HL-60/S4 treated with phorbol 12-myristate 13-acetate at 8.2 ng/mL for 4 days and 3 days (cell line): ENCODE data around the gene TINCR.
"Not testable (repeated sequence)": the region's sequence is repeated elsewhere in the genome, so short reads cannot be mapped to it uniquely, and the experiment has no call there.

Experiments
- in situ Hi-C: fragments of 300-500 bp; cut with MboI; formaldehyde crosslinking; loops from 2 replicates; pipeline ENCODE4 v1.15.0; 2022; ENCODE audit warnings: low sequenced_read_pairs

Gene TINCR

GRCh38 chr19:5561559-5561958 lies 6.2 kb downstream of the TINCR start:
- in situ Hi-C loops: no loop called here

GRCh38 chr19:5560156-5560555 lies 7.6 kb downstream of the TINCR start:
- in situ Hi-C loops: no loop called here

- in situ Hi-C loops: no loop called here
Measured at GRCh38 chr19:5559804-5560133, 8.0 kb downstream of the TINCR start.

- in situ Hi-C loops: no loop called here
Measured at GRCh38 chr19:5558101-5558621, 9.6 kb downstream of the TINCR start.

- in situ Hi-C loops: no loop called here
Measured at GRCh38 chr19:5557691-5558090, 10.1 kb downstream of the TINCR start.

- in situ Hi-C loops: no loop called here
Measured at GRCh38 chr19:5554828-5555227, 12.9 kb downstream of the TINCR start.

DNA sequence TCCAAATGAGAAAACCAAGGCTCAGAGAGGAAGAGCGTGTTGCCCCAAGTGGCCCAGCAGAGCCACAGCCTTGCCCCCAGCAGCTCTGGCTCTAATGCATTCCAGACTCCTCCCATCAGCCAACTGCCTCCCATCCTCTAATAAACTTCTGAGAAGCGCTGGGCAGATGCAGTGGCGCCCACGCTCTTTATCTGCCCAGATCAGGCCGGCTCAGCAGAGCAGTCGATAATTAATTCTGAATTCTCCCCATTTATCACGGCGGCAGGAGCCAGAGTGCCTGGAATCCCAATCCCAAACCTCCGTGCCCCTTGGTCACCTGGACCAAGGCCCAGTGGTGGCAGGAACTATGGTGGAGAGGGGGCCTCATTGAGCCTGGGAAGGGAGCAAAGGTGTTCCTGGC lies 13.9 kb downstream of the TINCR start:
- in situ Hi-C loops: no loop called here

- in situ Hi-C loops: no loop called here
Measured at GRCh38 chr19:5547881-5548280, 19.9 kb downstream of the TINCR start.

DNA sequence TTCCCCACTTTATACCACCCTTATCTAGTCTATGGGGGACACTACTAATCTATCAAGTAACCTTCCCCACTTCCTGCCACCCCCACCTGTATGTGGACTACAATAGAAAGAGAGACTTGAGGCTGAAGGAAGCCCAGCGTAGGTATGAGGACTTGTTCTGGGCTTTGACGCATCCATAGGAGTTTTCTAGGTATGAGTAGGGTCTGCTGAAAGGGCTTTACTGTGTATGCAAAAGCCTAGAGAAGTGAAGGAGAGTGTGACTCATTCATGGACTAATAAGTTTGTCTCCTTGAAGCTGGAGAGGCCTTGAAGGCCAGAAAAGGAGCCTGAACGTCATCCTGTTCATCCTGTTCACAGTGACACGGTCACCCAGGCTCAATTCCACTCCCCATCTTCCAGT lies 21.8 kb downstream of the TINCR start:
- in situ Hi-C loops: no loop called here

DNA sequence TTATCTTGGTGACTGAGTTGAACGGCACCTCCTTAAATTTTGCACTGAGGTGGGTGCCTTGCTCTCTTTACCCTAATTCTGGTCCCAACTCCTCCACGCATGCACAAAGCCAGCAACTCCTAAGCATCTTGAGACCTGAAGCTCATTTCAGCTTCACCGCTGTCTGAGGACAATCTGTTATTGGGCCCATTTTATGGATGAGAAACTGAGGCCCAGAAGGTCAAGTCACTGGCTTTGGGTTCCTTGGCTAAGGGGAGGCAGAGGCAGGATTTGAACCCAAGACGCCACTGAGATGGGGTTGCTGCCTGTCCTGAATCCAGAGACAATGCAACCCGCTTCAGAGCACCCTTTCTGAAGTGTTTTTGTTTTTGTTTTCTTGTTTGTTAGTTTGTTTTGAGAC lies 22.7 kb downstream of the TINCR start:
- in situ Hi-C loops: no loop called here

GRCh38 chr19:5542665-5543064 lies 25.1 kb downstream of the TINCR start:
- in situ Hi-C loops: no loop called here

DNA sequence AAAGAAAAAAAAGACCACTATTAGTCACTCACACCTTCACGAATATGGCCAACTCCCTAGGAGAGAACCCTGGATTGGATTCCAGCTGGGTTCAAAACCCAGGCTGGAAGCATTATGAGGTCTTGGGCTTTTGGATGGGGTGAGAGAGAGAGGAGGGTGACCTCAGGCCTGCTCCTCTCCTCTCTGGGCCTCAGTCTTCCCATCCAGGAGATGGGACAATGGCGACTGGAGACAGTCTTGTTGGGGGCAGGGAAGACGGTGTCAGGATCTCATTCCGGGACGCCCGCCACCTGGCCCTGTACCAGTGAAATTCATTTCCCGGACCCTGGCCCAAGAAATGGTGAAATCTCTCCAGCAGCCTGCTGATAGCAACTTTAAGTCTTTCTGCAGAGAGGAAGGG lies 26.3 kb downstream of the TINCR start:
- in situ Hi-C loops: no loop called here

DNA sequence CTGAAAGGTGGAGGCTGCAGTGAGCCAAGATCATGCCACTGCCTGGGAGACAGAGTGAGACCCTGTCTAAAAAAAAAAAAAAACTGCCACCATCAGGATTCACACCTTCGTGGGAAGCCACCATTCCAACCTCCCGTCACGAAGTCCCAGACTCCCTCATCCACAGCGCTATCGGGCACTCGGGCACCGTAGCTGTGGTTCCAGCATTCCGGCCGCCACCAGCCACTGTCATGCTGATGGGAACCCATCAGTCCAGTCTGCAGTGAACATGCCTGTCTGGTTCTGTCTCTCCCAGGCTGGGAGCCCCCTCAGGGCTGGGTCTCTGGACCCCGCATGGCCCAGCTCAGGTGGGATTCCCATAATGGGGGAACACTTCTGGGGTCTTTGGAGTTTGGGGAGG lies 27.5 kb downstream of the TINCR start:
- in situ Hi-C loops: no loop called here

GRCh38 chr19:5537870-5538269 lies 29.9 kb downstream of the TINCR start:
- in situ Hi-C loops: no loop called here

- in situ Hi-C loops: not testable (repeated sequence)
Measured at GRCh38 chr19:5536982-5537579, 30.7 kb downstream of the TINCR start.

DNA sequence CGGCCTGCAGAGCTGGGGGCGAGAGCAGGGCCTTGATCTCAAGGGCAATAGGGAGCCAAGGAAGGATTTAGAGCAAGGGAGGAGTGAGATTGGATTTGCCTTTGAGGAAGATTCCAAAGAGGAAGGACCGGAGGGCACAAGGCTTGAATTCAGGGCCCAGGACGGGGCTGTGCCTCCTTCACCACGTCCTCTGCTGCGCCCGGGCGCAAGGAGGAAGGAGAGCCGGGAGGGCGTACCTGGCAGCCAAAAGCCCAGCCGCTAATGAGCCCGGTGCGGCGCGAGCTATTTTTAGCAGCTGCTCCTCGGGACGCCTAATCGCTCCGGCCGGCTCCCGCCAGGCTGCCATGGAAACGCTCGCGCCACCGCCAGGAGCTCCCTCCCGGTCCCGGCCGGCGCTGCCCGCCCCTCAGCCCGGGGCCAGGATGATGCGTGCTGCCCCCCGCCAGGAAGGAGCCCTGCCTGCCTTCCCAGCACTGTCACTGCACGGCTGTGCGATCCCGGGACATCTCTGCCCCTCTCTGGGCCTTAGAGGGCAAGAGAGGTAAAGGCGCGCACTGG lies 31.3 kb downstream of the TINCR start:
- in situ Hi-C loops: no loop called here

GRCh38 chr19:5534787-5535586 lies 32.8 kb downstream of the TINCR start:
- in situ Hi-C loops: no loop called here

- in situ Hi-C loops: no loop called here
Measured at GRCh38 chr19:5533257-5533656, 34.5 kb downstream of the TINCR start.

DNA sequence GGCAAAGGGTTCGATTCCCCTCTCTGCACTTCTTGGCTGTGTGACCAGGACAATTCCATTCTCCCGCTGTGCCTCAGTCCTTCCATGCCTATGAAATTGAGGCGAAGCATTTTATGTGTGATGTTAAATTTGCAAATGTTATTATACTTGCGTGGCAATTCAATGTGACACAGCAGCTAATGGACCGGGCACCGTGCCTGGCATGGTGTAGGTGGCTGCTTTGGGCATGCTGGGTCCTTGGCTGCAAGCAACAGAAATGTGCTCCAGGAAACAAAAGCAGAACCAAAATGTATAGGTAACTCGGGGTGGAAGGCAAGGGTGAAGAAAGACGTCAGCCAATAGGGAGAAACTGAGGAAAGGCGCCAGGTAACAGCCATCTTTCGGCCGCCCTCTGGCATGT lies 37.1 kb downstream of the TINCR start:
- in situ Hi-C loops: no loop called here

- in situ Hi-C loops: no loop called here
Measured at GRCh38 chr19:5526691-5527090, 41.1 kb downstream of the TINCR start.

- in situ Hi-C loops: no loop called here
Measured at GRCh38 chr19:5524081-5524480, 43.7 kb downstream of the TINCR start.

- in situ Hi-C loops: no loop called here
Measured at GRCh38 chr19:5522106-5522505, 45.6 kb downstream of the TINCR start.
